Nephron progenitor cell (in vitro differentiated cells): ENCODE results near the gene PRELP.
A peak's percentile ranks its signal among the peaks of the same experiment; 100 is the strongest.

Source experiments
- DNase-seq: peaks from one replicate; pipeline ENCODE4 v3.0.0; 2021
- H3K27ac Mint-ChIP-seq: 2 replicates; pipeline ENCODE4 v1.8.0; 2021; ENCODE audit warnings: mild to moderate bottlenecking, moderate library complexity, mixed read lengths
- H3K27me3 Mint-ChIP-seq: 2 replicates; pipeline ENCODE4 v1.8.0; 2021; ENCODE audit warnings: mild to moderate bottlenecking, low read depth, mixed read lengths; ENCODE audit not compliant: poor library complexity
- H3K36me3 Mint-ChIP-seq: 2 replicates; pipeline ENCODE4 v1.8.0; 2021; ENCODE audit warnings: low read depth, mixed read lengths
- H3K4me1 Mint-ChIP-seq: 2 replicates; pipeline ENCODE4 v1.8.0; 2021; ENCODE audit warnings: mixed read lengths
- H3K4me3 Mint-ChIP-seq: 2 replicates; pipeline ENCODE4 v1.8.0; 2021; ENCODE audit warnings: mild to moderate bottlenecking, moderate library complexity, mixed read lengths
- H3K9me3 Mint-ChIP-seq: 2 replicates; pipeline ENCODE4 v1.8.0; 2021; ENCODE audit warnings: mild to moderate bottlenecking, moderate library complexity, mixed read lengths
- CTCF ChIP-seq: fragments of 200-600 bp; sonication (generic); IDR thresholded peaks from 2 replicates; pipeline ENCODE4 v1.5.0; 2021; ENCODE audit warnings: antibody characterized with exemption

PRELP gene

GRCh38 chr1:203473281-203473680 lies 2.3 kb upstream of the PRELP start:
- Mint-ChIP-seq H3K9me3 (no peaks in the 10 kb centered on the region), H3K4me3 (no peak overlapping the region), H3K27ac (no peak overlapping the region), H3K27me3 (peaks cover 27% of the 10 kb centered on the region), H3K36me3 (no peaks in the 10 kb centered on the region), H3K4me1 (peaks cover 36% of the 10 kb centered on the region)
- DNase-seq, result no peak
- no peak for TF ChIP-seq CTCF

- Mint-ChIP-seq H3K27ac (no peak overlapping the region), H3K4me1 (peaks cover 40% of the 10 kb centered on the region), H3K4me3 (no peak overlapping the region), H3K9me3 (no peaks in the 10 kb centered on the region), H3K27me3 (peaks cover 27% of the 10 kb centered on the region), H3K36me3 (no peaks in the 10 kb centered on the region)
- no peak for TF ChIP-seq CTCF
- no peak for DNase-seq
These were observed 1.8 kb upstream of the PRELP start for GRCh38 chr1:203473781-203474305.

DNA sequence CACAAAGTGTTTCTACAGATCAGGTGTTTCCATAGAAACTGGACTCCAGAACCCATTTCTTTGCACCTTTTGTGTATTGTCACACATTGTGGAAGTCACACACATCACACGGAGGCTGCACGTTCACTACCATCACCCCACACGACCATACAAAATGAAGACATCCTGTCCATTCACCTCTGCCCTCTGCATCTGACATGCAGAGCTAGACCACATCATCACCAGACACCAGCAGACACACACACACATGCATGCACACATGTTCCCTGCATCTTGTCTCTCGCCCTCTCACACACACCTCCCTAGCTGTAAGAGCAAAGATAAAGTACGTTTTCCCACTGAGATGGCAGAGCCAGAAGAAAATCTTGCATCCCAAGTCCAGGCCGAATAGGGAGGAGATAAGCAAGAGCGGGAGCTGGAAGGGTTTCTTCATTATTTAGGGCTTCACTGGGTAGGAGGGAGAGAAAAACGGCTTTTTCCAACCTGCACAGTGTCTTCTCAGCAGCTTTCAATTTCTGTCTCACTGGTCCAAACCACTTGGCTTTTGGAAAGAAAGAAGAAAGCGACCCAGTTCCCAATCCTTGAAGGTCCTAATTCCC lies 709 bp downstream of the PRELP start:
- Mint-ChIP-seq H3K4me1 (peaks cover 37% of the 10 kb centered on the region), H3K36me3 (no peaks in the 10 kb centered on the region), H3K27me3 (peaks cover 32% of the 10 kb centered on the region), H3K9me3 (no peaks in the 10 kb centered on the region), H3K4me3 (peak overlapping the region; percentile 63), H3K27ac (no peak overlapping the region)
- no peak for DNase-seq
- no peak for TF ChIP-seq CTCF

DNA sequence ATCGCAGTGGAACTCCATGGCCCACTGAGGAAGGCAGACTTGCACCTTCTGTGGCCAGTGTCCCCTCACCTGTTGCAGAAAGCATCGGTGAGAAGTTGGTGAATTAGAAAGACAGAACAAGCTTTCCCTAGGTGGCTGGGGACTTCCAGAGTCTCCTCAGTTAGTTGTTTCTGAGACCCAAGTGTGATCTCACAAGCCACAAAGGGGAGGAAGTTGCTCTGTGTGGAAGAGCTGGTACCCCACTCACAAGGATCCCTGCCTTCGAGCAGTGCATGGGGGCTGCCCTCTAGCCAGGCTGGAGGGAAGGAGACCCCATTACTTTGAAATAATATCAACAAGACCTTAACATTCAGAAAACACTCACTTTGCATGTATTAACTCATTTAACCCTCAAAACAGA lies 2.1 kb downstream of the PRELP start:
- no peak for TF ChIP-seq CTCF
- H3K36me3 Mint-ChIP-seq, result no peaks in the 10 kb centered on the region
- no peaks in the 10 kb centered on the region for H3K9me3 Mint-ChIP-seq
- peaks cover 41% of the 10 kb centered on the region for H3K4me1 Mint-ChIP-seq
- DNase-seq, result no peak
- peaks cover 30% of the 10 kb centered on the region for H3K27me3 Mint-ChIP-seq
- H3K27ac Mint-ChIP-seq, result no peak overlapping the region
- H3K4me3 Mint-ChIP-seq, result no peak overlapping the region

DNA sequence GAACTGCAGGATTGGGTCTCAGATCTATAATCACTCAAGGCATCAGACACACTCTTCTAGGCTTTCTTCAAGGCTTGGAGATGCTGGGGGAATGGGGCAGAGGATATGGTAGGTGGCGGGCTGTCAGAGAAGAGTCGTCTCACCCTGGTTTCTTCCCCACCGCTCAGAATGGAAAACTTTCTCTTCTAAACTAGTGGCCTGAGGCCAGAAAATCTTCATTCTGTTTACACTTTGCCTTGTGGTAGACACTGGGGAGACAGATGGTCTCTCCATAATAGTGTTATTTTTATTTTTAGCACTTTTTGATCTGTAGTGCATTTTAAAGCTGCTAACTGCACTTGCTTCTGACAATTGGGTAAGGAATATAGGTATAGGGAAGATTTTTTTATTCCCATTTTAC lies 2.6 kb downstream of the PRELP start:
- TF ChIP-seq CTCF, result no peak
- Mint-ChIP-seq H3K27ac (no peak overlapping the region), H3K4me3 (no peak overlapping the region), H3K36me3 (no peaks in the 10 kb centered on the region), H3K9me3 (no peaks in the 10 kb centered on the region), H3K4me1 (peaks cover 41% of the 10 kb centered on the region), H3K27me3 (peaks cover 30% of the 10 kb centered on the region)
- no peak for DNase-seq

DNA sequence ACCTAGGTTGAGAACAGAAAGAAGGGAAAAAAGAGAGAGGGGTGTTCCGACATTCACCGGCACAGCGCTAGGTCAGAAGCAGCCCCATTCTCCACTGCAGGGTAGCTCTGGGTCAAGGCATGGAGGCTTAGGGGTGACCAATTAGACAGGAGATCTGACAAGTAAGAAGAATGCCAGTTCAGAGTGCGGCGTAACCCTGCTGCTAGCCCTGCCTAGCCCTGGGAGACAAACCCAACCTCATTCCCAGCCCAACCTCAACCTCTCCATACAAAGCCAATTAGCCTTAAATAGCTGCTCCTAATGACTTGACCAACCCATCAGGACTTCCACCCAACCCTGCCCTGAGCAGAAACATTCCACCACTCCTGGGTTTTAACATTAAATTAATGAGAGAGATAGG lies 3.4 kb downstream of the PRELP start:
- no peaks in the 10 kb centered on the region for H3K9me3 Mint-ChIP-seq
- no peak for TF ChIP-seq CTCF
- H3K27me3 Mint-ChIP-seq, result peaks cover 34% of the 10 kb centered on the region
- no peak for DNase-seq
- H3K27ac Mint-ChIP-seq, result peak overlapping the region; percentile 46
- H3K36me3 Mint-ChIP-seq, result no peaks in the 10 kb centered on the region
- H3K4me1 Mint-ChIP-seq, result peaks cover 37% of the 10 kb centered on the region
- H3K4me3 Mint-ChIP-seq, result no peak overlapping the region
